SU-DHL-6 (cell line): Measurements from ENCODE around the gene WTAP.

Experiments used
- H2AFZ ChIP-seq: fragments of 200-600 bp; sonication (generic); 2 replicates; pipeline ENCODE4 v1.6.1; 2014; ENCODE audit warnings: low read depth, mild to moderate bottlenecking, moderate library complexity, mixed read lengths, antibody characterized with exemption, low read length; ENCODE audit not compliant: severe bottlenecking
- H3F3A ChIP-seq: fragments of 200-600 bp; shearing (Covaris generic); 2 replicates; pipeline ENCODE4 v1.6.0; 2016; ENCODE audit warnings: antibody characterized with exemption, mild to moderate bottlenecking; ENCODE audit not compliant: insufficient read depth
- H3K27ac ChIP-seq: fragments of 200-600 bp; sonication (generic); 2 replicates; pipeline ENCODE4 v1.5.1; 2016; ENCODE audit warnings: low read depth, mild to moderate bottlenecking, low read length, moderate library complexity, mixed read lengths
- H3K27me3 ChIP-seq: fragments of 200-600 bp; sonication (generic), shearing (Covaris generic); 2 replicates; pipeline ENCODE4 v1.6.0; 2014; ENCODE audit warnings: mild to moderate bottlenecking, low read length
- H3K36me3 ChIP-seq: fragments of 200-600 bp; sonication (generic); 2 replicates; pipeline ENCODE4 v1.6.1; 2014; ENCODE audit warnings: mild to moderate bottlenecking, low read length, mixed read lengths
- H3K4me2 ChIP-seq: fragments of 300-600, 200-600 bp; shearing (Covaris generic), sonication (generic); 2 replicates; pipeline ENCODE4 v1.6.0; 2014; ENCODE audit warnings: low read length, low read depth, mild to moderate bottlenecking; ENCODE audit not compliant: poor library complexity, severe bottlenecking
- H3K4me3 ChIP-seq: fragments of 200-600 bp; sonication (generic); 2 replicates; pipeline ENCODE4 v1.5.1; 2014; ENCODE audit warnings: antibody characterized with exemption, low read length, mild to moderate bottlenecking, mixed read lengths; ENCODE audit not compliant: insufficient read depth, poor library complexity, severe bottlenecking
- H3K79me2 ChIP-seq: fragments of 200-600 bp; sonication (generic); 2 replicates; pipeline ENCODE4 v1.6.1; 2014; ENCODE audit warnings: mild to moderate bottlenecking, low read length, moderate library complexity; ENCODE audit not compliant: insufficient read depth
- H3K9ac ChIP-seq: fragments of 200-600 bp; sonication (generic); 2 replicates; pipeline ENCODE4 v1.7.0; 2014; ENCODE audit warnings: mild to moderate bottlenecking, low read length
- H3K9me2 ChIP-seq: fragments of 200-600 bp; sonication (generic); replicated peaks from 2 replicates; pipeline ENCODE4 v1.6.1; 2014; ENCODE audit warnings: low read length; ENCODE audit not compliant: insufficient read depth
- H3K9me3 ChIP-seq: fragments of 200-600 bp; sonication (generic); 2 replicates; pipeline ENCODE4 v1.6.1; 2014; ENCODE audit warnings: low read length, mixed read lengths; ENCODE audit not compliant: insufficient read depth
- H4K20me1 ChIP-seq: fragments of 200-600 bp; sonication (generic); 2 replicates; pipeline ENCODE4 v1.6.1; 2014; ENCODE audit warnings: low read depth, mild to moderate bottlenecking, antibody characterized with exemption, low read length, moderate library complexity, mixed read lengths
- CTCF ChIP-seq: fragments of 200-600 bp; sonication (generic); IDR thresholded peaks from one replicate; pipeline ENCODE4 v1.5.1; 2017; ENCODE audit warnings: antibody characterized with exemption, mild to moderate bottlenecking, low read length, moderate library complexity; ENCODE audit not compliant: insufficient read depth, poor library complexity, severe bottlenecking
- EZH2phosphoT487 ChIP-seq: fragments of 200-600 bp; sonication (generic), shearing (Covaris generic); conservative IDR thresholded peaks from 2 replicates; pipeline ENCODE4 v1.6.1; 2018; ENCODE audit warnings: mild to moderate bottlenecking, antibody characterized with exemption, low read length, moderate library complexity, mixed read lengths

WTAP gene

GRCh38 chr6:159777240-159777904 lies 50.1 kb downstream of the WTAP start:
- Histone ChIP-seq H3K79me2 (peaks cover 11% of the 10 kb centered on the region), H2AFZ (no peak overlapping the region), H3K4me2 (no peak overlapping the region), H3K27me3 (no peaks in the 10 kb centered on the region), H4K20me1 (peaks cover 17% of the 10 kb centered on the region), H3K9me2 (no peaks in the 10 kb centered on the region), H3K4me3 (no peak overlapping the region), H3K9ac (no peak overlapping the region), H3K27ac (no peak overlapping the region), H3F3A (peaks cover 74% of the 10 kb centered on the region), H3K36me3 (peaks cover 63% of the 10 kb centered on the region), H3K9me3 (no peaks in the 10 kb centered on the region)
- no peak for TF ChIP-seq EZH2phosphoT487
- TF ChIP-seq CTCF = no peak

GRCh38 chr6:159778131-159778530 lies 50.8 kb downstream of the WTAP start:
- Histone ChIP-seq H2AFZ (no peak overlapping the region), H3K9me3 (no peaks in the 10 kb centered on the region), H3K9me2 (no peaks in the 10 kb centered on the region), H3K36me3 (peaks cover 67% of the 10 kb centered on the region), H3K4me2 (no peak overlapping the region), H3F3A (peaks cover 79% of the 10 kb centered on the region), H3K27me3 (no peaks in the 10 kb centered on the region), H3K27ac (no peak overlapping the region), H3K4me3 (no peak overlapping the region), H3K79me2 (peaks cover 17% of the 10 kb centered on the region), H3K9ac (no peak overlapping the region), H4K20me1 (peaks cover 17% of the 10 kb centered on the region)
- TF ChIP-seq EZH2phosphoT487 = no peak
- TF ChIP-seq CTCF = no peak

GRCh38 chr6:159778542-159779103 lies 51.3 kb downstream of the WTAP start:
- no peak overlapping the region for H3K4me2 ChIP-seq
- TF ChIP-seq EZH2phosphoT487 (no peak), CTCF (no peak)
- H3K36me3 ChIP-seq = peaks cover 65% of the 10 kb centered on the region
- H3K4me3 ChIP-seq = no peak overlapping the region
- H3F3A ChIP-seq = peaks cover 77% of the 10 kb centered on the region
- peaks cover 20% of the 10 kb centered on the region for H3K79me2 ChIP-seq
- no peaks in the 10 kb centered on the region for H3K27me3 ChIP-seq
- H4K20me1 ChIP-seq = peaks cover 17% of the 10 kb centered on the region
- H3K9me2 ChIP-seq = no peaks in the 10 kb centered on the region
- no peaks in the 10 kb centered on the region for H3K9me3 ChIP-seq
- H2AFZ ChIP-seq = no peak overlapping the region
- H3K9ac ChIP-seq = no peak overlapping the region
- H3K27ac ChIP-seq = no peak overlapping the region
